Kidney (tissue), 14 donors: ENCODE data around the gene XIRP2. TPM values are rescaled to one million over a fixed set of nuclear protein-coding genes. Genes with fewer than 3 reads are reported as not detected.

Experiments
- DNase-seq, 5 donors: peaks; one replicate each; pipeline ENCODE4 v3.0.0-alpha.2; 2013 to 2020
- FAIRE-seq: peaks from 2 replicates; lab custom pipeline; 2012; peaks lifted over from hg19 to GRCh38; lab: Jason Lieb, UNC
- H3K27ac ChIP-seq, 2 donors: one replicate each; pipeline ENCODE4 v1.7.0; 2013; ENCODE audit warnings: low read depth in 2 of 2, low read length in 2 of 2, inconsistent platforms in 1 of 2
- H3K27me3 ChIP-seq: one replicate; pipeline ENCODE4 v1.7.1; 2013; ENCODE audit warnings: low read length, inconsistent platforms; ENCODE audit not compliant: control insufficient read depth, insufficient read depth
- H3K36me3 ChIP-seq, 3 donors: one replicate each; pipeline versions ENCODE4 v1.7.0 to v1.7.1; 2013; ENCODE audit warnings: low read length in 3 of 3, control low read depth in 1 of 3, inconsistent platforms in 1 of 3; ENCODE audit not compliant: insufficient read depth in 3 of 3, control insufficient read depth in 2 of 3
- H3K4me1 ChIP-seq, 3 donors: one replicate each; pipeline versions ENCODE4 v1.7.0 to v1.7.1; 2013; ENCODE audit warnings: low read length in 3 of 3, inconsistent platforms in 1 of 3, low read depth in 1 of 3; ENCODE audit not compliant: control insufficient read depth in 2 of 3, insufficient read depth in 2 of 3
- H3K4me3 ChIP-seq, 3 donors: one replicate each; pipeline versions ENCODE4 v1.7.0 to v1.8.1; 2013; ENCODE audit warnings: low read length in 3 of 3, control low read depth in 1 of 3, inconsistent platforms in 1 of 3
- H3K9ac ChIP-seq, 3 donors: one replicate each; pipeline versions ENCODE4 v1.7.0 to v1.7.1; 2013; ENCODE audit warnings: low read length in 3 of 3, control low read depth in 1 of 3, inconsistent platforms in 1 of 3
- H3K9me3 ChIP-seq, 3 donors: one replicate each; pipeline versions ENCODE4 v1.7.0 to v1.7.1; 2013; ENCODE audit warnings: low read length in 3 of 3, control low read depth in 1 of 3, inconsistent platforms in 1 of 3; ENCODE audit not compliant: control insufficient read depth in 2 of 3, insufficient read depth in 1 of 3
- CTCF ChIP-seq: IDR thresholded peaks from 3 replicates; pipeline ENCODE4 v1.5.1; 2012; ENCODE audit warnings: mild to moderate bottlenecking, moderate library complexity, borderline replicate concordance; ENCODE audit not compliant: insufficient read depth; ENCODE audit errors: extremely low read depth
- intact Hi-C: fragments of 100-400 bp; cut with DNase I; formaldehyde crosslinking; loops from one replicate; pipeline ENCODE4 v1.11.1; 2022
- polyA plus RNA-seq: library from polyadenylated mRNA; stranded (reverse); fragments of 350-450 nt; fragmentation: Illumina TruSeq; extraction: RNeasy Lipid Tissue Mini Kit (QIAGEN cat#74804); gene quantifications from one replicate; pipeline ENCODE4 v1.2.3, GENCODE V29; 2014; ENCODE audit warnings: low read depth, low replicate concordance; ENCODE audit not compliant: insufficient read depth
- total RNA-seq: library from RNA; stranded (reverse); fragmentation: NEBNext Ultra II Directional; extraction: Animal tissue kit (Norgen Biotek cat#: 25700); gene quantifications from one replicate; pipeline ENCODE4 v1.2.1, GENCODE V29; 2021
- donor health status: control.
- donor health status: control.
- donor health status: control.
- donor health status: control.
- donor health status: control.
- donor health status: DM: yes; HTN: yes; CAD: no.
- donor health status: Normal renal cell carcinoma (clear cell type).

XIRP2 gene
- total and polyA plus RNA-seq, 2 donors from 2014 or later, result not detected

GRCh38 chr2:166900700-166901099, 12.4 kb downstream of the XIRP2 start:
- FAIRE-seq, result no peak
- no peak overlapping the region for H3K4me3 ChIP-seq
- TF ChIP-seq CTCF, result no peak
- H3K27ac ChIP-seq, result no peak overlapping the region
- no peaks in the 10 kb centered on the region for H3K9me3 ChIP-seq
- H3K36me3 ChIP-seq, result no peaks in the 10 kb centered on the region
- H3K27me3 ChIP-seq, result no peaks in the 10 kb centered on the region
- DNase-seq, result peak in 1 of 5 donors; percentile 18
- intact Hi-C loops, result no loop called here
- H3K9ac ChIP-seq, result no peak overlapping the region
- H3K4me1 ChIP-seq, result no peaks in the 10 kb centered on the region

- intact Hi-C loops, result no loop called here
- Histone ChIP-seq H3K9me3 (no peaks in the 10 kb centered on the region), H3K4me1 (no peaks in the 10 kb centered on the region), H3K4me3 (no peak overlapping the region), H3K36me3 (no peaks in the 10 kb centered on the region), H3K9ac (no peak overlapping the region), H3K27ac (no peak overlapping the region), H3K27me3 (no peaks in the 10 kb centered on the region)
- FAIRE-seq (no peak), DNase-seq (peak in 1 of 5 donors; percentile 6)
- TF ChIP-seq CTCF, result no peak
These were observed 13.1 kb downstream of the XIRP2 start for GRCh38 chr2:166901336-166901735.

- Histone ChIP-seq H3K9me3 (no peaks in the 10 kb centered on the region), H3K27me3 (no peaks in the 10 kb centered on the region), H3K4me3 (no peak overlapping the region), H3K4me1 (no peaks in the 10 kb centered on the region), H3K9ac (no peak overlapping the region), H3K27ac (no peak overlapping the region), H3K36me3 (no peaks in the 10 kb centered on the region)
- intact Hi-C loops, result no loop called here
- no peak for FAIRE-seq
- TF ChIP-seq CTCF, result no peak
- DNase-seq, result no peak
These were observed 28.7 kb downstream of the XIRP2 start for GRCh38 chr2:166916987-166917386.

GRCh38 chr2:166917415-166917814, 29.1 kb downstream of the XIRP2 start:
- Histone ChIP-seq H3K9ac (no peak overlapping the region), H3K9me3 (no peaks in the 10 kb centered on the region), H3K36me3 (no peaks in the 10 kb centered on the region), H3K4me3 (no peak overlapping the region), H3K27ac (no peak overlapping the region), H3K4me1 (no peaks in the 10 kb centered on the region), H3K27me3 (no peaks in the 10 kb centered on the region)
- peak in 2 of 5 donors; percentile 21 to 42 for DNase-seq
- no peak for TF ChIP-seq CTCF
- FAIRE-seq, result no peak
- intact Hi-C loops, result no loop called here
